Fibroblast of lung (primary cell): ENCODE data around the gene PRDM13. TPM values are rescaled to one million over a fixed set of nuclear protein-coding genes. Genes with fewer than 3 reads are reported as not detected.

Source experiments
- DNase-seq, 2 donors: peaks; one replicate each; pipeline versions ENCODE4 v3.0.0 to v3.0.0-alpha.2; 2010; ENCODE audit warnings: low read depth in 2 of 2
- H2AFZ ChIP-seq: 2 replicates; pipeline ENCODE4 v1.5.1; 2012; ENCODE audit warnings: low read length, control low read depth, inconsistent platforms
- H3K27ac ChIP-seq: 2 replicates; pipeline ENCODE4 v1.5.1; 2011; ENCODE audit warnings: low read length, control low read depth; ENCODE audit not compliant: insufficient read depth
- H3K27me3 ChIP-seq: 2 replicates; pipeline ENCODE4 v1.5.1; 2011; ENCODE audit warnings: mild to moderate bottlenecking, low read length; ENCODE audit not compliant: control insufficient read depth, insufficient read depth
- H3K36me3 ChIP-seq: 2 replicates; pipeline ENCODE4 v1.5.1; 2011; ENCODE audit warnings: low read length; ENCODE audit not compliant: control insufficient read depth, insufficient read depth
- H3K4me1 ChIP-seq: 2 replicates; pipeline ENCODE4 v1.5.1; 2011; ENCODE audit warnings: low read length; ENCODE audit not compliant: control insufficient read depth, insufficient read depth; ENCODE audit errors: extremely low read depth
- H3K4me2 ChIP-seq: 2 replicates; pipeline ENCODE4 v1.5.1; 2011; ENCODE audit warnings: low read length, control low read depth; ENCODE audit not compliant: insufficient read depth; ENCODE audit errors: extremely low read depth
- H3K4me3 ChIP-seq, 4 experiments: fragments of 200-600 bp in 1 of 4; sonication (generic) in 1 of 4; replicated peaks in 1 of 4; 2 replicates each; pipeline ENCODE4 v1.5.1; 2011 to 2016; ENCODE audit warnings: low read length in 4 of 4, low read depth in 3 of 4, mild to moderate bottlenecking in 3 of 4, control low read depth in 2 of 4, inconsistent platforms in 1 of 4, mixed read lengths in 1 of 4; ENCODE audit not compliant: insufficient read depth in 1 of 4; ENCODE audit errors: control extremely low read depth in 1 of 4
- H3K79me2 ChIP-seq: 2 replicates; pipeline ENCODE4 v1.5.1; 2012; ENCODE audit warnings: mild to moderate bottlenecking, low read length, inconsistent platforms; ENCODE audit not compliant: control insufficient read depth, insufficient read depth
- H3K9ac ChIP-seq: 2 replicates; pipeline ENCODE4 v1.5.1; 2011; ENCODE audit warnings: mild to moderate bottlenecking, low read length, control low read depth; ENCODE audit not compliant: insufficient read depth
- H3K9me3 ChIP-seq: 2 replicates; pipeline ENCODE4 v1.5.1; 2012; ENCODE audit warnings: low read depth, low read length; ENCODE audit not compliant: control insufficient read depth, insufficient read depth
- H4K20me1 ChIP-seq: 2 replicates; pipeline ENCODE4 v1.5.1; 2011; ENCODE audit warnings: low read length; ENCODE audit not compliant: control insufficient read depth, insufficient read depth; ENCODE audit errors: extremely low read depth
- CTCF ChIP-seq, 2 donors: IDR thresholded peaks in 1 of 2; conservative IDR thresholded peaks in 1 of 2; 1 replicate in 1 of 2; 2 replicates in 1 of 2; pipeline ENCODE4 v1.5.1; 2011 to 2012; ENCODE audit warnings: low read length in 2 of 2, control low read depth in 1 of 2, inconsistent platforms in 1 of 2, low read depth in 1 of 2, mild to moderate bottlenecking in 1 of 2
- EZH2 ChIP-seq: IDR thresholded peaks from 2 replicates; pipeline ENCODE4 v1.5.1; 2012; ENCODE audit warnings: low read length, control low read depth, mild to moderate bottlenecking; ENCODE audit errors: missing control alignments
- polyA plus RNA-seq, 2 donors: library from polyadenylated mRNA; depleted of rRNA in 1 of 2; stranded (reverse) in 1 of 2; unstranded in 1 of 2; fragments of >200 nt; gene quantifications; 2 replicates each; pipeline ENCODE4 v1.2.1, GENCODE V29; 2011 to 2012; ENCODE audit warnings: missing spikeins in 1 of 2
- total RNA-seq: library from RNA; depleted of rRNA; stranded (reverse); fragments of >200 nt; gene quantifications from 2 replicates; pipeline ENCODE4 v1.2.1, GENCODE V29; 2014

The PRDM13 gene
- total and polyA plus RNA-seq, 2 donors (not counting 1 experiment from before 2014, with no cell fraction given): not detected

- Histone ChIP-seq H3K4me1 (no peaks in the 10 kb centered on the region), H2AFZ (no peak overlapping the region), H3K4me2 (no peak overlapping the region), H3K9me3 (no peaks in the 10 kb centered on the region), H3K27me3 (no peaks in the 10 kb centered on the region), H3K9ac (no peak overlapping the region), H3K4me3 (no peak overlapping the region), H4K20me1 (no peaks in the 10 kb centered on the region), H3K27ac (no peak overlapping the region), H3K79me2 (no peaks in the 10 kb centered on the region), H3K36me3 (no peaks in the 10 kb centered on the region)
- no peak for DNase-seq
- TF ChIP-seq EZH2 (no peak), CTCF (conservative IDR thresholded peaks at IDR 0.05 in 1 of 2, IDR thresholded peaks at IDR 0.05 in 1 of 2; ENCODE audit: low read depth in 1 of 2, low read length in 2 of 2) (no peak)
Observed at GRCh38 chr6:99660206-99660605, 53.6 kb downstream of the PRDM13 start.

- Histone ChIP-seq H3K27ac (no peak overlapping the region), H2AFZ (no peak overlapping the region), H3K36me3 (no peaks in the 10 kb centered on the region), H3K9ac (no peak overlapping the region), H3K9me3 (no peaks in the 10 kb centered on the region), H3K4me3 (no peak overlapping the region), H3K4me2 (no peak overlapping the region), H4K20me1 (no peaks in the 10 kb centered on the region), H3K27me3 (no peaks in the 10 kb centered on the region), H3K79me2 (no peaks in the 10 kb centered on the region), H3K4me1 (no peaks in the 10 kb centered on the region)
- no peak for DNase-seq
- TF ChIP-seq CTCF (conservative IDR thresholded peaks at IDR 0.05 in 1 of 2, IDR thresholded peaks at IDR 0.05 in 1 of 2; ENCODE audit: low read depth in 1 of 2, low read length in 2 of 2) (no peak), EZH2 (no peak)
Observed at GRCh38 chr6:99661870-99662269, 55.2 kb downstream of the PRDM13 start.

GRCh38 chr6:99662616-99663015 lies 56.0 kb downstream of the PRDM13 start:
- no peaks in the 10 kb centered on the region for H4K20me1 ChIP-seq
- no peaks in the 10 kb centered on the region for H3K9me3 ChIP-seq
- no peak overlapping the region for H3K4me3 ChIP-seq
- DNase-seq: no peak
- no peak overlapping the region for H3K4me2 ChIP-seq
- H2AFZ ChIP-seq: no peak overlapping the region
- no peaks in the 10 kb centered on the region for H3K27me3 ChIP-seq
- no peaks in the 10 kb centered on the region for H3K36me3 ChIP-seq
- H3K9ac ChIP-seq: no peak overlapping the region
- H3K27ac ChIP-seq: no peak overlapping the region
- H3K79me2 ChIP-seq: no peaks in the 10 kb centered on the region
- TF ChIP-seq EZH2 (no peak), CTCF (conservative IDR thresholded peaks at IDR 0.05 in 1 of 2, IDR thresholded peaks at IDR 0.05 in 1 of 2; ENCODE audit: low read depth in 1 of 2, low read length in 2 of 2) (no peak)
- no peaks in the 10 kb centered on the region for H3K4me1 ChIP-seq

Other genes with a start within 250 kb of the PRDM13 start
- gene COQ3, start 212.6 kb upstream of the PRDM13 start, total RNA-seq: 4.6 and 5.3 TPM in 2 replicates
- 13.3 and 16.5 TPM in 2 replicates for gene COQ3, start 212.6 kb upstream of the PRDM13 start, polyA plus RNA-seq
- gene PNISR, start 181.5 kb upstream of the PRDM13 start, total RNA-seq: 60.1 and 99.1 TPM in 2 replicates
- gene PNISR, start 181.5 kb upstream of the PRDM13 start, polyA plus RNA-seq: 23.4 and 27.7 TPM in 2 replicates
- 17.8 and 23.4 TPM in 2 replicates for gene USP45, start 91.4 kb upstream of the PRDM13 start, total RNA-seq
- gene USP45, start 91.4 kb upstream of the PRDM13 start, polyA plus RNA-seq: 8.4 and 10.5 TPM in 2 replicates
- 50.0 and 57.0 TPM in 2 replicates for gene CCNC, start 38.2 kb upstream of the PRDM13 start, total RNA-seq
- gene CCNC, start 38.2 kb upstream of the PRDM13 start, polyA plus RNA-seq: 39.9 and 57.2 TPM in 2 replicates